Bronchial epithelial cell (primary cell): Measurements from ENCODE around the gene CRAMP1. TPM values are rescaled to one million over a fixed set of nuclear protein-coding genes. Genes with fewer than 3 reads are reported as not detected.

Source experiments
- DNase-seq: peaks from one replicate; pipeline ENCODE4 v3.0.0-alpha.2; 2010; ENCODE audit warnings: low read depth
- FAIRE-seq: peaks from 2 replicates; lab custom pipeline; 2011; peaks lifted over from hg19 to GRCh38; lab: Jason Lieb, UNC
- H3K27me3 ChIP-seq: 2 replicates; pipeline ENCODE4 v1.5.1; 2011; ENCODE audit warnings: low read length; ENCODE audit not compliant: control insufficient read depth, insufficient read depth
- H3K36me3 ChIP-seq: 2 replicates; pipeline ENCODE4 v1.5.1; 2011; ENCODE audit warnings: low read length; ENCODE audit not compliant: control insufficient read depth, insufficient read depth
- H3K4me3 ChIP-seq: 2 replicates; pipeline ENCODE4 v1.5.1; 2011; ENCODE audit warnings: mild to moderate bottlenecking, low read depth, low read length, control low read depth
- total RNA-seq: library from RNA; depleted of rRNA; stranded (reverse); fragments of >200 nt; gene quantifications from 2 replicates; pipeline ENCODE4 v1.2.1, GENCODE V29; 2014
- TF ChIP-seq, protein P1 (sequence below): IDR thresholded peaks from 2 replicates; pipeline ENCODE4 v1.5.1; 2011; ENCODE audit warnings: mild to moderate bottlenecking, moderate library complexity, low read length, control low read depth, inconsistent platforms; ENCODE audit not compliant: insufficient read depth, severe bottlenecking

CRAMP1 gene
- total RNA-seq, 1 donor from 2014 or later, result 3.9 TPM

- H3K27me3 ChIP-seq, result no peaks in the 10 kb centered on the region
- H3K4me3 ChIP-seq, result no peak overlapping the region
- DNase-seq (no peak), FAIRE-seq (peak; percentile 79)
- peaks cover 37% of the 10 kb centered on the region for H3K36me3 ChIP-seq
- TF ChIP-seq, protein P1, sequence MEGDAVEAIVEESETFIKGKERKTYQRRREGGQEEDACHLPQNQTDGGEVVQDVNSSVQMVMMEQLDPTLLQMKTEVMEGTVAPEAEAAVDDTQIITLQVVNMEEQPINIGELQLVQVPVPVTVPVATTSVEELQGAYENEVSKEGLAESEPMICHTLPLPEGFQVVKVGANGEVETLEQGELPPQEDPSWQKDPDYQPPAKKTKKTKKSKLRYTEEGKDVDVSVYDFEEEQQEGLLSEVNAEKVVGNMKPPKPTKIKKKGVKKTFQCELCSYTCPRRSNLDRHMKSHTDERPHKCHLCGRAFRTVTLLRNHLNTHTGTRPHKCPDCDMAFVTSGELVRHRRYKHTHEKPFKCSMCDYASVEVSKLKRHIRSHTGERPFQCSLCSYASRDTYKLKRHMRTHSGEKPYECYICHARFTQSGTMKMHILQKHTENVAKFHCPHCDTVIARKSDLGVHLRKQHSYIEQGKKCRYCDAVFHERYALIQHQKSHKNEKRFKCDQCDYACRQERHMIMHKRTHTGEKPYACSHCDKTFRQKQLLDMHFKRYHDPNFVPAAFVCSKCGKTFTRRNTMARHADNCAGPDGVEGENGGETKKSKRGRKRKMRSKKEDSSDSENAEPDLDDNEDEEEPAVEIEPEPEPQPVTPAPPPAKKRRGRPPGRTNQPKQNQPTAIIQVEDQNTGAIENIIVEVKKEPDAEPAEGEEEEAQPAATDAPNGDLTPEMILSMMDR, result no peak
Observed at GRCh38 chr16:1631230-1631629, 19.1 kb downstream of the CRAMP1 start.

GRCh38 chr16:1631931-1632637 lies 19.9 kb downstream of the CRAMP1 start:
- DNase-seq (no peak), FAIRE-seq (no peak)
- Histone ChIP-seq H3K36me3 (peaks cover 33% of the 10 kb centered on the region), H3K4me3 (no peak overlapping the region), H3K27me3 (no peaks in the 10 kb centered on the region)
- TF ChIP-seq, protein P1, result no peak

GRCh38 chr16:1632638-1632970 lies 20.4 kb downstream of the CRAMP1 start:
- H3K4me3 ChIP-seq, result no peak overlapping the region
- H3K27me3 ChIP-seq, result no peaks in the 10 kb centered on the region
- TF ChIP-seq, protein P1, result no peak
- FAIRE-seq (no peak), DNase-seq (no peak)
- H3K36me3 ChIP-seq, result peaks cover 35% of the 10 kb centered on the region

GRCh38 chr16:1633310-1633709 lies 21.1 kb downstream of the CRAMP1 start:
- TF ChIP-seq, protein P1, result no peak
- FAIRE-seq, result peak; percentile 7
- DNase-seq, result no peak
- Histone ChIP-seq H3K36me3 (peaks cover 35% of the 10 kb centered on the region), H3K27me3 (no peaks in the 10 kb centered on the region), H3K4me3 (no peak overlapping the region)

- H3K36me3 ChIP-seq, result peaks cover 37% of the 10 kb centered on the region
- FAIRE-seq (peak; percentile 86), DNase-seq (no peak)
- H3K4me3 ChIP-seq, result no peak overlapping the region
- TF ChIP-seq, protein P1, result no peak
- no peaks in the 10 kb centered on the region for H3K27me3 ChIP-seq
Observed at GRCh38 chr16:1634541-1634940, 22.4 kb downstream of the CRAMP1 start.

DNA sequence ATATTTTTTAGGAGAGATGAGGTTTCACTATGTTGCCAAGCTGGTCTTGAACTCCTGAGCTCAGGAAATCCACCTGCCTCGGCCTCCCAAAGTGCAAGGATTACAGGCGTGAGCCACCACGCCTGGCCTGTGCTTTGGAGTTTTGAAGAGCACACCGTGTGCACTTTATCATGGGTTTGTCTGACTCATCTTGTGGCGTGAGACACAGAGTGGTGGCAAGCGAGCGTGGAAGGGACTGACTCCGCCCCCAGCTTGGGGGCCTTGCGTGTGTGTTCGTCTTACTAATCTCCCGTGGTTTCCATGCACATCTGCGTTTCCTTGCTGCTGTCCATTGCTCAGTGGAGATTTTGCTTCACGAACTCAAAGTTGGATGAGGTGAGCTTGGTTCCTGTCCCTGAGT lies 22.9 kb downstream of the CRAMP1 start:
- Histone ChIP-seq H3K36me3 (peaks cover 39% of the 10 kb centered on the region), H3K4me3 (no peak overlapping the region), H3K27me3 (no peaks in the 10 kb centered on the region)
- no peak for DNase-seq
- TF ChIP-seq, protein P1, result no peak
- peak; percentile 47 for FAIRE-seq
